ENCODE results near the gene NDEL1.
"Not testable (repeated sequence)": the region's sequence is repeated elsewhere in the genome, so short reads cannot be mapped to it uniquely, and the experiment has no call there.

The NDEL1 gene, protein sequence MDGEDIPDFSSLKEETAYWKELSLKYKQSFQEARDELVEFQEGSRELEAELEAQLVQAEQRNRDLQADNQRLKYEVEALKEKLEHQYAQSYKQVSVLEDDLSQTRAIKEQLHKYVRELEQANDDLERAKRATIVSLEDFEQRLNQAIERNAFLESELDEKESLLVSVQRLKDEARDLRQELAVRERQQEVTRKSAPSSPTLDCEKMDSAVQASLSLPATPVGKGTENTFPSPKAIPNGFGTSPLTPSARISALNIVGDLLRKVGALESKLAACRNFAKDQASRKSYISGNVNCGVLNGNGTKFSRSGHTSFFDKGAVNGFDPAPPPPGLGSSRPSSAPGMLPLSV

DNA sequence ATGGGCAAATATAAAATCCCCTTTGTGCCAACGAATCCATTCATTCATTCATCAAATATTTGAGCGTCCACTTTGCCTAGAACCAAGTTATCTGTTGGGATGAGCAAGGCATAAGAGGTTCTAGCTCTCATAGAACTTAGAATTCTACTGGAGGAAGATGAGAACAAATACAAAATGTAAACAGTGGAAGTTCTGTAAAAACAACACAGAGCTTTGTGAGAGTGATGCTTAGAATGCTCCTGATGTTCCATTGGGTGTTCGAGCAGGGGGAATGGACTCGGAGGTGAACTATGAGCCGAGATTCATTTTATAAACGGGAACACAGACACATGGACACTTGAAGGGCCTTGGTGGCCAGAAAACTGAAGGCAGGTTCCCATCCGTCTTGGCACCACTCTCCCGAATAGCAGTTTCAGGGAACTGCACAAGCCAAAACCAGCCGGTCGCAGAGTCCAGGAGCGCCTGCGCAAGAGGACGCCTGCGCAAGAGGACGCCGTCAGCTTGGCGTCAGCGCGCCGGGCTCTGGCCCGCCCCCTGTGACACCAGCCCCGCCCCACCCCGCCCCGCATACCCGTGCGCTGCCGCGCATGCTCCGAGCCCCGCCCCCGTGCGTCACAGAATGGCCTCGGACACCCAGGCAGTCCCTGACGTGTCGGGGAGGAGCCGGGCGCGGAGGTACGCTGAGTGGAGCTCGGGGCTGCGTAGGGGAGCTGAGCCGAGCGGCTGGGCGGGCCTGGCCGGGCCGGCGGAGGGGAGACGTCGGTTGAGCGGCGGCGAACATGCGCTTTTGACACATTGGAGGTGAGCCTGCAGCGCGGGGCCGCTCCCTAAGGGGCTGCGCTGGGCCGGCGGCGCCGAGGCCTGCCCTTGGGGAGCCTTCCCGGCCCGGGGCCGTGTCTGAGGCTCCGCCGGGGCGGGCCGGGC lies at the start of gene NDEL1:
TSS of gene NDEL1 (plus strand) at position 640 of the 924 bp plus-strand sequence. CDS start 8,388 bp downstream, outside the sequence.
- DNase-seq, result peak; percentile 98

DNA sequence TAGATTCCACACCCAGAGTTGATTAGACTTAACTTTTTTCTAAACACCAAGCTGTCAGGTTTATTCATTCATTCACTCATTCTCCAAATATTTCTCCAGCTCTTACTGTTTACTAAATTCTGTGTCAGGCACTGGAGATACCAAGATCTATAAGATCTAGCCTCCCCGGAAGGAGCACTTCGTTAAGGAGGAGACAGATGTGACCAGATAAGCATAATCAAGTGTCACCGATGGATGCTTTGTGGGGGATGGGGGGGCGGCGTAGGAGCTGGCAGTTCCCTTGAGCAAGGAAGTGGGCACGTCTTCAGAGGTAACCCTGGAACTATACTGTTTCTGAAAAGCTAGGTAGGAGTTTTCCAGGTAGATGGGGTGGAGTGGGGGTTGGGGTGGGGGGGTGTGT lies 48.8 kb upstream of the NDEL1 start:
- no peak for DNase-seq

DNA sequence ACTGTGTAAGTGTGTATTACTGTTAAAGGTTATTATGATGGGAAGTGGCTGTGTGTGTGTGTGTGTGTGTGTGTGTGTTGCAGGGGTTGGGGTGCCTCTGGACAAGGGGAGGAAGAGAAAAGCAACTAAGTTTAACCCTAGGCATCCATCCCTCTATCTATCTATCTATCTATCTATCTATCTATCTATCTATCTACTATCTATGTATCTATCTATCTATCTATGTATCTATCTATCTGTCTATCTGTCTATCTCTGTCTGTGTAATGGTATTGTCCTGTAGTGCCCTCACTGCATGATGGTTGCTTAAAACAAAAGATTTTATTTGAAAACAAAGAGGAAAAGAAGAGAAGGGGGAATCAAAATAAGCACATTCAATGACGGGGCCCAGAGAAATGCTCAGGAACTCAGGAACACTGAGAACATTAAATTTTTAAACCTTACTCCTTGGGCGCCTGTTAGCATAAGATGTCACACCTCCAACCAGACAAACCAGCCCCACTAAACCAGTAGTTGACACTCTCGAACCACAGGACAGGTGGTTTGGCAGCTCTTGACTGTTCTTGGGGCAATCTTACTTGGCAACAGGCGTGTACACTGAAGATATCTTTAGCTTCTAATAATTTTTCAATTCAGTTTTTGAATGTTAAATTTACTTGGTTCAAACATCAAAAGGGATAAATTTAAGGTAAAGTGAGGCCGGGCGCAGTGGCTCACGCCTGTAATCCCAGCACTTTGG lies 47.6 kb upstream of the NDEL1 start:
- no peak for DNase-seq

DNA sequence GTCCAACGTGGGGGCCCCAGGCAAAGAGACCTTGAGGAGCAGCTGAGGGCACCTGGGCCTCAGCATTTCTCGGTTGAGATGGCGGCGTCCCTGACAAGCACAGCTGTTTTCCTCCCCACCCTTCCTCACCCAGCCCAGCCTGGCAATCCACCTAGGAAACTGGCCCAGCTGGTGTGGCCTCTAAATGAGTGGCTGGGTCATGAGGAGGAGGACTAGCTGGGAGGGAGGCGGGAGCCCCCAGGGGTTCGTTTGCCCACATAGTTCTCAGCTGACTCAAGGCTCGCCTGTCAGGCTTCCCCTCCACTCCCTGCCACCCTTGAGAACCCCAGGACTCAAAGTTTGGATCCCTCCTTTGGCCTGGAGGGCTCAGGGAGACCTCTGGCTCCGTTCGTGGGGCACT lies 44.0 kb upstream of the NDEL1 start:
- no peak for DNase-seq

DNA sequence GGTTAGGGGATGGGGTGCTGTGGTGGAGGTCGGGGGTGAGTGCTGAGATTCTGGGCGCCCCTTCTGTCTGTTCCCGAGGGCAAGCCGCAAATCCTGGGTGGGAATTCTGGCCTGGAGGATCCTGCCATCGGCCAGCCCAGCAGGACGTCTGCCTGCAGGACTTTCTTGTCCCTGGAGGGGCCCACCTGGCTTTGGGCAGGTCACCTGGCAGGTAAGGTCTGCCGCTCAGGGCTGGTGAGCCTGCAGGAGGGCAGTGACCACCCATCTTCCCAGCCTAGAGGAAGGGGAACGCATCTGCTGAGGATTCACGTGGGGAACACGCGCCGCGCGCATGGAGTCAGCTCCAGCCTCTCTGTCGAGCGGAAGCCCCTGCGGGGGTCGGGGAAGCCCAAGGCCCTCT lies 43.4 kb upstream of the NDEL1 start:
- DNase-seq, result no peak

DNA sequence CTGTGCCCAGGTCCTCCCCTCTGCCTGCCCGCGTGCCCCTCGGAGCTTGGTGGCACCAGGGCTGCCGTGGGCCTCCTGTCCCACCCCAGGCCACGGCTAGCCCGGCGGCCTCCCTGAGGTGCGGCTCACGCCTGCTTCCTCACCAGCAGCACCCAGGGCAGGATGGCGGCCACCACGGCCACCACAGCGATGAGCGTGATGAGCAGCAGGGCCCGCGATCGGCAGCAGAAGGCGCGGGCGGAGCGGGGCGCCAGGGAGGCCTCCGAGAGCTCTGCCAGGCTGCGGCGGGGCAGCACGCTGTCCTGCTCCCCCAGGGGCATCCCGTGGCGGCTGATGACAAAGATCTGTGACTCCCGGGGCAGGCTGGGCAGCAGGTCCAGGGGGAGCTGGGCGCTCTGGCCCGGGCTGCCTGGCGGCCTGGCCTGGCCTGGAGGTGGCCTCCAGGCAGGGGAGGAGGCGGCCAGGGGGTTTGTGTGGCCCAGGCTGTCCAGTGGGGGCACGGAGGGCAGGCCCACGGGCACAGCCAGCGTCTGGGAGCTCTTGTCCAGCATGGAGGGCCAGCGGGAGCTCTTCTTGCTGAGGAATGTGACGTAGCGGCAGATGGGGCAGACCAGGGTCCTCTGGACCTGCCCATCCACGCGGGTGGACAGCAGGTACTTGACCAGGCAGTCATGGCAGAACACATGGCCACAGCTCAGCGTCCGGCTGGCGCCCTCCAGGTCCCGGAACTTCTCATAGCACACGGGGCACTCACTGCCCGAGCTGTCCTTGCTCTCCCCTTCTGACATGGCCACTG lies 42.8 kb upstream of the NDEL1 start:
- DNase-seq, result no peak

DNA sequence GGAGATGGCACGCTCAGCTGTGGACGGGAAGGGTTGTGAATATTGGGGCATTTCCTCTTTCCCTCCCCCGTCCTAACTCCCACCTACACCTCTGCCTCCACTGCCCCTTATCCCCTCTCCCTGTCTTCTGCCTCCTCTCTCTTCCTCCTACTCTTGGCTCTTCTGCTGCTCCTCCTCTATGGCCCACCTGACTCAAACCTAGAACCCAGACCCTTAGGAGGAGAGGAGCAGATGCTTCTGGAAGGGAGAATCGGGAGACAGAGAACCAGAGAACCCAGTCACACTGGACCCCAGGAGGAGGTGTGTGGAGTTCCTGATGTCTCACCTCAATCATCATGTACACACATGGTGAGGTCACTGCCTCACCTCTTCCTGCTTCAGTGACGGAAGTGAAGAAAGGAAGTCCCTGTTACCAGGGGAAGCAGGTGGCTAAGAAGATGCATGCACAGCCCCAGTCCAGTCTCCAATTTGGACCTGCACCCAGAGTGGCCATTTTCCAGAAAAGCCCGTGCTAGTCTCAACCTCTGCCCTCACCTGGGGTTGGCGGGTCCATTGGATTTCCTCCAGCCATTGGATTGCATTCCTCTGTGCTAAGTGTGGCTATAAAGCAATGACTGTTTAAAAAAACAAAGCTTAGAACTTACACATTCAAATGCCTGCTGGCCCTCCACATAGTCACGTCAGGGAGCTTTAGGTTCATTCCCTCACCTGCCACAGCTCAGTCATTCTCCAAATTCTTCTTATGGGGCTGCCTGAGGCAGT lies 42.0 kb upstream of the NDEL1 start:
- DNase-seq, result no peak

DNA sequence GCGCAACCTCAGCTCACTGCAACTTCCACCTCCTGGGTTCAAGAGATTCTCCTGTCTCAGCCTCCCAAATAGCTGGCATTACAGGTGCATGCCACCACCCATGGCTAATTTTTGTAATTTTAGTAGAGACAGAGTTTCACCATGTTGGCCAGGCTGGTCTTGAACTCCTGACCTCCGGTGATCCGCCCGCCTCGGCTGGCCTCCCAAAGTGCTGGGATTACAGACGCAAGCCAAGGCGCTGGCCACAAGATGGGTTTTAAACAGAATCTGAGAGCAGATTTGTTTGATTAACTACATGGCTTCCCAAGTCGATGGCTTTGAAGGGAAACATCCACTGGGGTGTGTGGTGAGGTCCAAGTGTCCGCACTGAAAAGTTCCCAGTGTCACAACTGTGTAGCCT lies 41.2 kb upstream of the NDEL1 start:
- DNase-seq, result not testable (repeated sequence)

DNA sequence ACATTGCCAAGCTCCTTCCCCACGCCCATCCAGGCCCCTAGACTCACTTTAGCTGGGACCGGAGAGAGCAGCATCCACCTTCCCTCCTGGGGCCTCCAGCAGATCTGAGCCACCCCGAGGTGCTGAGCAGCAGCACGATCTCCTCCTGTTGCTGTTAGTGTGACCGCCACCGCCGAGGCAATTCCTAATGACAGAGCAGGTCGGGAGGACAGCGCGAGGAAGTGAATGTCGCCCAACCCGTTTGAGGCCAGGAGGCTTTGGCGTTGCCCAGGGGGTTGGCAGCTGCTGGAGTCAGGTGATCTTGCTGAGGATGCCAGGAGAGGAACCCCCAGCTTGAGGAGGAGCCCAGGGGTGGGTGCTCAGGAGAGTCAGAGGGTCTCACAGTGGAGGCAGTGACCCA lies 38.0 kb upstream of the NDEL1 start, which contains the start of gene RNF222:
TSS of gene RNF222 (minus strand) at position 192 of the 400 bp plus-strand sequence. CDS start 4,366 bp downstream, outside the sequence.
- DNase-seq, result no peak

DNA sequence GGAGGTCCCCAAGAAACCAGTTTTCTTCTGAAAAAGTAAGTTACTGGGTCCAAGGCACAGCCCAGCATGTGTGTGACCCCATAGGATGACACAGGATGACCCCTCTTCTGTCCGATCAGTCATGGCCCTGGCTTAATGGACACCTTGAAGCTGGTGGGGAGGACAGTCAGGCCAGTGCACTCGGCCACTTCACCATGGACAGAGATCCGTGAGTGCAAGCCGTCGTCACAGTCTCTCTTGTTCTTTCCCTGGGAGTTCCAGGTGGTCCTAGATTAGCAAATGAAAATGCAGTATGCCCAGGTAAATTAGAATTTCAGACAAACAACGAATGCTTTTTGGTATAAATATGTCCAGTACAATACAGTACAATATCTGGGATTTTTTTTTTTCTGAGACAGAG lies 36.7 kb upstream of the NDEL1 start:
- DNase-seq, result no peak

DNA sequence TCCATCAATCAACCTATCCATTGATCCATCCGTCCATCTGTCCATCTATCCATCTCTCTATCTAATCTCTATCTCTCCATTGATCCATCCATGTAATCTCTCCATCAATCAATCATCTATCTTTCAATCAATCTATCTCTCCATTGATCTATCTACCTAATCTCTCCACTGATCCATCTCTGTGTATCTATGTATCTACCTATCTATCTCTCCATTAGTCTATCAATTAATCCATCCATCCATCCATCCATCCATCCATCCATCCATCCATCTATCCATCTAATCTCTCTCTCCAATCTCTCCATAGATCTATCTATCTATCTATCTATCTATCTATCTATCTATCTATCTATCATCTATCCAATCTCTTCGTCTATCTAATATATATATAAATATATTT lies 34.6 kb upstream of the NDEL1 start:
- no peak for DNase-seq

DNA sequence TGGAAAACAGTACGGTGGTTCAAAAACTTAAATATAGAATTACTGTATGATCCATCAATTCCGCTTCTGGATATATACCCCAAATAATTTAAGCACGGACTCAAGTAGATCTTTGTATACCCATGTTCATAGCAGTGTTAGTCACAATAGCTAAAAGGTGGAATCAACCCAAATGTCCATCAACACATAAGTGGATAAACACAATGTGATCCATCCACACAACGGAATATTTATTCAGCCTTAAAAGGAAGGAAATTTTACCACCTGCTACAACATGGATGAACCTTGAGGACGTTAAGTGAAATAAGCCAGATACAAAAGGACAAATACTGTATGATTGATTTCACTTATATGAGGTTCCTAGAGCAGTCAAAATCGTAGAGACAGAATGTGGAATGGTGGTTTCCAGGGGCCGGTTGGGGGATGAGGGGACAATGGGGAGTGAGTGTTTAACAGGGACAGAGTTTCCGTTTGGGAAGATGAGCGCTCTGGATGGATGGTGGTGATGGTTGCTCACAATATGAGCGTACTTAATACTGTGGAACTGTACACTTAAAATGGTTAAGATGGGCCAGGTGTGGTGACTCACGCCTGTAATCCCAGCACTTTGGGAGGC lies 32.7 kb upstream of the NDEL1 start:
- DNase-seq, result no peak

DNA sequence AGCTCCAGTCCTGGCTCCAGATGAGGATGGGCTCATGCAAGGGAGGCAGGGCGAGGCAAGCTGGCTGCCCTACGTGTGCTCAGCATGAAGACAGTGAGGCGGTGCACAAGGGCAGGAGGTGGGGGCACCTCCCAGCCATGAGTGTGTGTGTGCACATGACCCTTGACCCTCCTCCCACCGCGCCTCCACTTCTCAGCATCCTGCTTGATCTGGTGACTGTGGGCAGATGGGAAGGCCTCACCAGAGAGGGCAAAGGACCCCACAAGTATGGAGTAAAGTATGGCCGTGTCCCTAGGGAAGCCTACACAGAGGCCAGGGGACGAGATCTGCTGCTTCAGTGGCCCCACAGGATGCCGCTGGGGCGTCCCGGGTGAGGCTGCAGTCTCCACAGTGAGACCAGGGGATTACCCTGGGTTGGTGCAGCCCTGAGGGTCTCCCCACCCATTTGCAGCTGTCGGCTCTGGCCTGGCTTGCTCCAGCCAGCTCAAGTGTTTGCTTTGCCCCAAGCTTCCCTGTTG lies 30.1 kb upstream of the NDEL1 start:
- no peak for DNase-seq

DNA sequence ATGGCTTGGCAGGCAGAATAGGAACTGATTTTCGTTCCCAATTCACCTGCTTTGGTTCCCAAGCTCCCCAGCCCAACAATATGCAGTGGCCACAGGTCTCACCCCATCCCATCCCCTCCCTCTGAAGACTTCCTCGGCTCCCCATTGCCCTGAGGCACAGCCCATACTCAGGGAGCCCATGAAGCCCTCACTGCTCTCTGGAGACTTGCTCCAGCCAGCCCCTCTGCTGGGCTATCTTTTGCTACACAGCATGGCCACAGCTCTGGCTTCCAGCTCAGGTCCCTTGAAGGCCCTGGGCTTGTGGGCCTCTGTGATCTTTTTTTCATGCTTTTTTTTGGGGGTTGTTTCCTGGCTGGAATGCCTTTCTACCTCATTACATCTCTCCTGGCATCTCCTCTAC lies 29.5 kb upstream of the NDEL1 start:
- no peak for DNase-seq

DNA sequence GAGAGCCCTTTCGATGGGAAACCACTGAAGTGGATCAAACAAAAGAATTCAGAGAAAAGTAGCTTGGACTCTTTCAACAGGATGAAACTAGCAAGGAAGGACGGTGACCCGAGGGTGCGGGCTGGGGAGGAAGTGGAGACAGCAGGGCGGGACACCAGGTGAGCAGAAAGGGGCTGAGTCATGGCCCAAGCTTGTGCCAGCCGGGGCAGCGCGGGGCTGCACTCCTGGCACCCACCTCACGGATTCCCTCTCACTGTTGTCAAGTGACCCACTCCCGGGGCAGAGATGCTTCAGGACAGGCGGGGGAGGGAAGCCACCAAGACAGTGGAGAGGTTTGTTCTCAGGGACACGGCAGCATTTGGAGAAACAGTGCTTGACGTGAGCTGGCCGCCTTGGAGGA lies 27.3 kb upstream of the NDEL1 start:
- DNase-seq, result no peak

DNA sequence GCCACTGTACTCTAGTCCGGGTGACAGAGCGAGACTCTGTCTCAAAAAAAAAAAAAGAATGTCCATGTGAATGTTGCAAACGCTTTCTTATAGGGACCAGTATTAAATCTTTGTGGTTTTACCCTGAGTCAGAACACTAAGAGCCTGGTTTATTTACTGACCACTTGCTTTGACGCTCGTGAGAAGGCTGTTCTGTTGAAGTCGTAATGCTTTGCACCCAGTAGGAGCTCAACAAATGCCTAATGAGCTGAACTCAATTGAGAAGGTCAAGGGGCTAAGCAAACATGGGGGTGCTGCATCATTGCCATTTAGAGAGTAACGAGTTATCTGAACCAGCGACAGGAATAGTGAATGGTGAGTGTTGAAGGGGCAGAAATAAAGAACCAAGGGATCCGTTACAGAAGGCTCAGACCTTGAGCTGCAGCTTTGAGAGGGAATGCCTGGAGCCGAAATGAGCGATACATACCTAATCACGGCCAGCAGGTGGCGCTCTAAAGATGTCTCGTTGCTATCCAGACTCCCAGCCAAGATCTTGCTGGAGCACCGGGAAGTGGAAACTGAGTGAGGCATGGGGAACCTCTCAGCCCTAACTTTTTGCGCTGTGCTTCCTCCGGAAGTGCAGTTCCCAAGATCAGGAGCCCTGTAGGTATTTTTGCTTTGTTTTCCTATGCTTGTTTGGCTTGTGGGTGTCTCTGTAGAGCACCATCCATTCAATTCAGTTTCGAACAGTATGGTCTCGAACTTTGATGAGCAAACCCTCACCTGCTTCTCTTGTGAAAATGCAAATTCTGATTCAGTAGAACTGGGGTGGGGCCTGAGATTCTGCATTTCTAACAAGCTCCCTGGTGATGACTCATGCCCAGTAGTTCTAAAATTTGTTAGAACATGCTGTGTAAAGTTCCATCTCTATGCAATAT lies 25.5 kb upstream of the NDEL1 start:
- DNase-seq, result peak; percentile 91

DNA sequence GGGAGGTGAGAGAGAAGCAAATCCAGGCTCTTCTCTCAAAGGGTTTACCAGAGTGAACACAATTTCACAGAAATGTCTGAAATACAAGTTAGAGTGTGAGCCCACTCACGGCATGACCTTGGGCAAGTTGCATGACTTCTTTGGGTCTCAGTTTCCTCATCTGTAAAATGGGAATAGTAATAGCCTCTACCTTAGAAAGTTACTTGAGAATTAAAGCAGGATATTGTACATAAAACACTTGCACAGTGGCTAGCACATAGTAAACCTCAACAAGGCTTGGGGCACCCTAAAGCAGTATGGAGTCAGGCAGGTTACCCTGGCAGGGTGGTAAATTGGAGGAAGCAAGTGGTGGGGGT lies 24.8 kb upstream of the NDEL1 start:
- no peak for DNase-seq

DNA sequence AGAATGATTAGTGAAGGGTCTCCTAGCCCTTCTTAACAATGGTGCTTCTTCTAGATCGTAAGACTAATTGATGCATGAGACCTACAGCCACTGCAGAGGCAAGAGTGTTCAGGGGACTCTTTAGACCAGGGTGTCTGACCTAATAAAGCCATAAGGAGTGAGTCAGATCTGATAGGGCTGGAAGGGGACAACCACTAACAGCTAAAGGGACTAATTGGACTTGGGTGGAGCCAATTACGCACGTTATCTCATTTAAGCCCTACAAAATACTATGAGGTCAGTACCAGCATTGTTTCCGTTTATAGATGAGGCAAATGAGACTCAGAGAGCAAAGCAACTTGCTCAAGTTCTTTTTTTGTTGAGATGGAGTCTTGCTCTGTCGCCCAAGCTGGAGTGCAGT lies 23.6 kb upstream of the NDEL1 start:
- no peak for DNase-seq

DNA sequence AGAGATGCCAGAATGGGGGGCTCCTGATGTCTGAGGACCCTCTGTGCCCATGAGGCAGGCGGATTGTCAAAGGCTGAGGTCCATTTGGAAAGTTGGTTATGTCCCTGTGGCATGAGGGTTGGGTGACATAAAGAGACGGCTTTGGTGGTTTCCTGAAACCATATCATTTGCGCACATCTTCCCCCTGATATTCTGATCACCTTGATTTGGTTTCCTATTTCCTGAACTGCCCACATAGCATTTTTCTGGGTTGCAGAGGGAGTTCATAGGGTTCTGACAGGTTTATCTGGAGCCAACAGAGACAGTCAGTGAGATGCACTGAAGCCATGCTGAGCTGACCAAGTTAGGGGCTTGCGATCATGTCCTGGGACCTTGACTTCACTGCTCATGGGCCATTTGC lies 22.4 kb upstream of the NDEL1 start:
- no peak for DNase-seq

DNA sequence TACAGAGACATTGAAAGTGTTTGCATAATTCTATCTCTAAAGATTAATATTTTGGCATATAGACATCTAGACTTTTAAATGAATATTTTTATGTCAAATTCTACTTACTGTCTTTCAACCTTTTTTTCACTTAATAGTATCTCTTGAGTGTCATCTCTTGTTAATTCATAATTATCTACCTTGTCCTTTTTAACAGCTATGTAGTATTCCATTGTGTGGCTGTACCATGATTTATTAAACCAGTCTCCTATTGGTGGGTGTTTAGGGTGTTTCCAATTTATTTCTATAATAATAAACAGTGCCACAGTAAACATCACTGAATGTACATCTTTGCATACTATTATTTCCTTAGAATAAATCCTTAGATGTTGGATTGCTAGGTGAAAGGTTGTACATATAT lies 21.7 kb upstream of the NDEL1 start:
- no peak for DNase-seq

All from NCI-H1105 (cell line).